GF-D8 (cell line): ENCODE measurements around the gene FKBP14.
"Not testable (repeated sequence)": the region's sequence is repeated elsewhere in the genome, so short reads cannot be mapped to it uniquely, and the experiment has no call there.

Source experiments
- DNase-seq: peaks from one replicate; lab custom pipeline; 2025; lab: John Stamatoyannopoulos, UW

The FKBP14 gene

GRCh38 chr7:30026229-30027064 lies at the start of gene FKBP14:
Gene FKBP14 (minus strand): TSS chr7:30026702. CDS start chr7:30026508, 194 bp downstream.
- peak; percentile 99 for DNase-seq

- DNase-seq = no peak
Observed at GRCh38 chr7:30074422-30075030, 48.0 kb upstream of the FKBP14 start.

DNA sequence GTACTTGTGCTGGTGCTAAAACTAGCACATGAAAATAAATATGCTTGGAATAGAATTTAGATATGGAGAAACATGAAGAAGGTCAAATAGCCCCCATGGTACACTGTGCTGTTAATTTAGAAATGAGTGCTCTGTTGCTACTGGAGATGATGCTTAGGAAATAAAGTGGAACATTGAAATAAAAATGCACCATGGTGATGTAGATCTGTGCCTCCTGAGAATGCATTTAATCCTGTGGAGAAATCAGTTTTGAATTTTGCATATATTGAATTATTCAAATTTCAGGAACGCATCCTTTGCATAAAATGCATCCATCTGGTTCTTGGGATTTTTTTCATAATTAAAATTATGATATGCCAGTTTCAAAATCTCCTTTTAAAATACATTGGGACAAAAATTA lies 46.2 kb upstream of the FKBP14 start:
- no peak for DNase-seq

DNA sequence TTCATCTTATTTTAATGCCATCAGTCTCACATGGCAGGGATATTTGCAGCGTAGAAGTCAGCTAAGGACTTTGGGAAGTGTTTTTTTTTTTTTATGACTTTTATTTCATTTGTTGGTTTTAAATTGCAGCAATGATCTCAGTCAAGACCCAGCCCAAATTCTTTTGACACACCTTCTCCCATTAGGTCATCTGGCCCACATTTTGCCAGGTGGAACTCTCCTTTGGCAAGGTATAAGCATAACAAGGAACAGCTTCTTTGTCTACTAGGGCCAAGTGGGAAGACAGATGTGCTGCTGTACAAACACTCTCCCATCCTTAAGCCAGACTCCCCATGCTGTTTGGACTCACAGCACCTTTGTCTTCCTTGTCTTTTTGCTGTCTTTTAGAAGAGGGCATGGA lies 43.5 kb upstream of the FKBP14 start:
- no peak for DNase-seq

GRCh38 chr7:30069096-30069867 lies 42.8 kb upstream of the FKBP14 start:
- no peak for DNase-seq

DNA sequence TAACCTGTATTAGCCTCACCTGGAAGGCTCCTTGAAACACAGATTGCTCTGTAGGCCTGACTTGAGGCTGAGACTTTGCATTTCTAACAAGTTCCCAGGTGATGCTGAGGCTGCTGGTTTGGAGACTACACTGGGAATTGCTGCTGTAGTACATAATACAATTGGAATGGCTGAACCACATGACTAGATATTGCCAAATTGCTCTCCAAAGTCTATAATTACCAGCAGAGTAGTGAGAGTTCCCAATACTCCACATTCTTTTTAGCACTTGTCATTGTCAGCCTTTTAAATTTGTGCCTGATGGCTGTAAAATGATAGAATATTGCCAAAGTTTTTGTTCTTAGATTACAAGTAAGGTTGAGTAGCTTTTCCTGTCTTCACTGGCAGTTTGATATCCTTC lies 41.6 kb upstream of the FKBP14 start:
- DNase-seq = no peak

DNA sequence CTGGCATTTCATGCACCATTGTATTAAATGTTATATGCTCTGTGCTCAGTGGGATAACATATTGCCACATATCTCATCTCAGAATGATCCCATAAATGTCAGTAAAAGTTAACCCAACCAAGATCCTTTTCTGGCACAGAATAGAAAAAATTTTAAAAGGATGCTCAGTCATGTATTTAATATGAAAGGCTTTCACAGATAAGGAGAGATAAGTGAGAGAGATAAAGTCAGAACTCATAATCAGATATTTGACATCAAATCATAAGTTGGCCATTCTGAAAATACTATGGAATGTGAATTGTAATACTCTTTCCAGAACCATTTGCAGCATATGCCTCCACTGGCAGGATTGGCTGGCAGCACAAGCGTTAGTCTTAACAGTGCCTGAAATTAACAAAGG lies 40.2 kb upstream of the FKBP14 start:
- DNase-seq = no peak

DNA sequence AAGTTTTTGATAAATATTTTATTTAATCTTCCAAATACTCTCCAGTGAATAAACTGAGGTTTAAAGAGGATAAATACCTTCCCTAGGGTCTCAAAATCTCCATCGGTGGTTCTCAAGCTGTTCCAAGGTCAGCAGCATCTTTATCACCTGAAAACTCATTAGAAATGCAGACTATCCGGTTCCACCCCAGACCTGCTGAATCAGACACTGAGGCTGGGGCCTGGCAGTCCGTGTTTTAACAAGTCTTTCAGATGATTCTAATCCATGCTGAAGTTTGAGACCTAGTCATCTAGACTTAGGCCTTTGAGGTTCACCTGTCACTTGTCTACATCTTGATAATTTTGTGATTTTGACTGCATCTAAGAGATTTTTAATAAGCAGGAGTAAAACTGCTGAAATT lies 39.2 kb upstream of the FKBP14 start:
- no peak for DNase-seq

- DNase-seq = peak; percentile 33
Observed at GRCh38 chr7:30062587-30062986, 36.1 kb upstream of the FKBP14 start.

DNA sequence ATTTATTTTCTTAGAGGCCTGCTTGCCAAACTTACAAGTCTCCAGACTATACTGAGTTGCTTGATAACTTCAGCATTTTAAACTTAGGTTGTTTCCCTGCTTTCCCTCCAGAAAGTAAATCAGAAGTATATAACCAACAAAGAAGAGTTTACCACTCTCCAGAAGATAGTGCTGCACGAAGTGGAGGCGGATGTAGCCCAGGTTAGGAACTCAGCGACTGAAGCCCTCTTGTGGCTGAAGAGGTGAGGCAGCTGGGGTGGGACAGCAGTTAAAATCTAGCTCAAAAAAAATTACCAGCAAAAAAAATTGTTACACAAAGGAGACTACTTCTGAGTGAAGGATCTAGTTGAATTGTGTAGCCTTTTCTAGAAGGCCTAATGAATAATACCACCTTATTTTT lies 35.3 kb upstream of the FKBP14 start:
- DNase-seq = not testable (repeated sequence)

- DNase-seq = no peak
Observed at GRCh38 chr7:30057741-30058140, 31.2 kb upstream of the FKBP14 start.

DNA sequence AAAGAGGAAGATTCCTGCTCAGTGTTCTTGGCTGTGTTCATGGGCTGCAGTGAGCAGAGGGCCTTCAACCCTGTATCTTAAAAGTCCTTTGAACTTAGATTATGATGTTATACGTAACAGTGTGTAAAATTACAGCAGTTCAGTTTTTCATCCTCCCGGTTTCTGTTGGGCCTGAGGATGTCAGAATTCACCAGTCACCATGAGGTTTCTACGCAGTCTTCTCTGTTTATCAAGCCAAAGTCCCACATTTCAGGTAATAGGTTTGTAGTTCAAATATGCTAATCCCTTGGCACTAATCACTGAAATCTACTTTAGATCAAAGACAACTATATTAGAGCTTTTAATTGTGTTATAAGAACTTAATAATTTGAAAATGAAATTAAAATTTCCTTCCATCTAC lies 26.6 kb upstream of the FKBP14 start:
- DNase-seq = no peak

DNA sequence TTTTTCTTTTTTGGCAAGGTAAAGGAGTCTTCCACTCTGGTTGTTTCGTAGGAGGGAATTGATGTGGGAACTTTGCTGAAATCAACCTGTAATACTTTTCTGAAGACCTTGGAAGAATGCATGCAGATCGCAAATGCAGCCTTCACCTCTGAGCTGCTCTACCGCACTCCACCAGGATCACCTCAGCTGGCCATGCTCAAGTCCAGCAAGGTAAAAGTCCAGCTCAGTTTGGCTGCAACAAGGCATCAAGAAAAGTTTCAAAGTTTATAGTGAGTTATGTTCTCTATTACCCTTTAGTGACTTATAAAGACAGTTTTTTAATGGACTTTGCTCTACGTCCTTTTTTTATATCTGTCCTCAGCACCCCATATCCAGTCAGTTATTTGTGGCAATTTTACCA lies 22.7 kb upstream of the FKBP14 start:
- no peak for DNase-seq

- no peak for DNase-seq
Observed at GRCh38 chr7:30048582-30048981, 22.1 kb upstream of the FKBP14 start.

DNA sequence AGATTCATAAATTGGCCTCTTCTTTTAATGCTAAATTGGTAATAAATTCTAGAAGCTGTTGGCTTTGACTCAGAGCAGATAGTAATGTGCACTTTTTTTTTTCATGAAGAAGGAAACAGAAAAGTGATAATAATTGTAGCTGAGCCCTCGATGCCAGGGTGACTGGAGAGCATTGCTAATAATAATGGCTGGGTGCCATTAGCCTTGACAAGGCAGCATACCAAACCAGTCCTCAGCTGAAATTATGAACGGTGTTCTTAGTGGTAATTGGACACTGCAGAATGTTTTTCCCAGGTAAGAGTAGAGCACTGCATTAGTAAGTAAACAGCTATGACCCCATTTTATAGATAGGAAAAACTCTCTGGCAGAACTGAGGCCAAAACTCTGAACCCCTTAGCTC lies 20.6 kb upstream of the FKBP14 start:
- no peak for DNase-seq

GRCh38 chr7:30046127-30046770 lies 19.7 kb upstream of the FKBP14 start:
- DNase-seq = no peak

DNA sequence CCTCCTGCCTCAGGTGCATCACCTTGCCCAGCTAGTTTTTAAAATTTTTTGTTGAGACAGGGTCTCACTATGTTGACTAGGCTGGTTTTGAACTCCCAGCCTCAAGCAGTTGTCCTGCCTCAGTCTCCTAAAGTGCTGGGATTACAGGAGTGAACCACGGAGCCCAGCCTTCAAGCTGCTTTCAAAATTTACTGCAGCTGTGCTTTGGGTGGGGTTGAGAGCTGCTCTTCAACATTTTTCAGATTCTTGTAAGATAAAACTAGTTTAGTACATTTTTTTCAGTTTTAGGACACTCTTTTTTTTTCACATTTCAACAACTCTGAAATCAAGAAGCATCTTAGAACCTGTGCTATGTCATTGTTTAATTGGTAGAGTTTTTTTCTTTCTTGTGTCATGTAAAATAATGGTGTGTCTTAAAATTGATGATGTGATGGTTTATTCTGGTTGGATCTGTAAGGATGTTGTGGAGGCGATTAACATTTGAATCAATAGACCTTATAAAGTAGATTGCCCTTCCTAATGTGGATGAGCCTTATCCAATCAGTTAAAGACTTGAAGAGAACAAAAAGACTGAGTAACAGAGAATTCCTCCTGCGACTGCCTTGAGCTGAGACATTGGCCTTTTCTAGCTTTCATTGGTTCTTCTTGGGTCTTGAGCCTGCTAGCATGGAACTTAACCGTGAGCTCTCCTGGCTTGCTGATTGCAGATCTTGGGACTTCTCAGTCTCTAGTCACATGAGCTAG lies 15.2 kb upstream of the FKBP14 start:
- DNase-seq = no peak

DNA sequence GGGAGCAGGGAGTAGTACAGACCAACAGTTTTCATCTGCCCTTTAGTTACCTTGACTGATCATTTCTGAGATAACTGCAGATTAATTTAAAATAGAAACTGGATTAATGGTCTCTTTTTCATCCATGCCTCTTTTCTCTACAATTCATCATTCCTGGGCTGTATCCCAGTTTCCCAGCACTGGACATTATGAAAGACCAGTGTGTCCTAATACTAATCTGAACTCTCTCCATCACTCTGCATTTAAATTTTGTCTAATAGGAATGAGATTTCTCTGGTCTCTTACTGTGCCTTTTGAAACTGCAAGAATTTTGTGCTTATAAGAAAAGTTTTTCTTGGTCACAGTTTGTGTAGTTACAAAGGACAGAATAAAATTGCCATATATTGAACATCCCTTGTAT lies 14.4 kb upstream of the FKBP14 start:
- DNase-seq = no peak

DNA sequence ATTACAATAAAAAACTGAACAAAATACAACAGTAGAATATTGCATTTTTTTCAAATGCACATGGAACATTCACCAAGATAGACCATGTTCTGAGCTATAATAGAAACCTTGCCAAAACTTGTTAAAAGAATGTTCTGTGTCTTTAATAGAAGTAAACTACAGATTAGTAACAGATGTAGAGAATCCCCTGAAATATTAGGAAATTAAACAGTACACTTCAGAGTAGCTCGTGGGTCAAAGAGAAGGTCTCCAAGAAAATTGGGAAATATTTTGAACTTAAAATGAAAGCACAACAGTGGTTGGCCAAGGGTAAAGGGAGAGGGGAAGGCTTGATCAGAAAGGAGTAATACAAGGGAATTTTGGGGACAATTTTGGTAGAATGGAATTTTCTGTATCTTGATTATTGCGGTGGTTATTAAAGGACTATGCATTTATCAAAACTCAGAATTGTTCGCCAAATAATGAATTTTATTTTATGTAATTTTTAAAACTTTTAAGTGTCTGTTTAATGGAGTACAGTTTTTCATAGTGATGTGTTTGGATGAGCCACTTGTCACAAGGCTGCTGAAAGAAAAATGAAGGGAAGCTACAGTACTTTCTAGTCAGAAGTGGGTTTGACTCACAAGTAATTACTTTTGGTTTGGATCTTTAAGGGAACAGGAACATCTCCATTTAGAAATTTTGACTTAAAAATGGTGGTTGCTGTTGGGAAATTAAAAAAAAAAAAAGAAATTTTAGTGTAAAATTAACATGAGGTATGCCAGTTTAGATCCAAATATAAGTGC lies 11.9 kb upstream of the FKBP14 start:
- no peak for DNase-seq

- DNase-seq = no peak
Observed at GRCh38 chr7:30036220-30036619, 9.7 kb upstream of the FKBP14 start.

GRCh38 chr7:30034501-30034900 lies 8.0 kb upstream of the FKBP14 start:
- no peak for DNase-seq
